GM21576 (cell line): ENCODE results near the gene NPL.

Experiments
- ATAC-seq: cut with Tn5 transposase; IDR thresholded peaks from one replicate; pipeline ENCODE4 v1.9.1; 2021; ENCODE audit warnings: mild to moderate bottlenecking, moderate library complexity; ENCODE audit not compliant: unreplicated experiment

The NPL gene, protein sequence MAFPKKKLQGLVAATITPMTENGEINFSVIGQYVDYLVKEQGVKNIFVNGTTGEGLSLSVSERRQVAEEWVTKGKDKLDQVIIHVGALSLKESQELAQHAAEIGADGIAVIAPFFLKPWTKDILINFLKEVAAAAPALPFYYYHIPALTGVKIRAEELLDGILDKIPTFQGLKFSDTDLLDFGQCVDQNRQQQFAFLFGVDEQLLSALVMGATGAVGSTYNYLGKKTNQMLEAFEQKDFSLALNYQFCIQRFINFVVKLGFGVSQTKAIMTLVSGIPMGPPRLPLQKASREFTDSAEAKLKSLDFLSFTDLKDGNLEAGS

DNA sequence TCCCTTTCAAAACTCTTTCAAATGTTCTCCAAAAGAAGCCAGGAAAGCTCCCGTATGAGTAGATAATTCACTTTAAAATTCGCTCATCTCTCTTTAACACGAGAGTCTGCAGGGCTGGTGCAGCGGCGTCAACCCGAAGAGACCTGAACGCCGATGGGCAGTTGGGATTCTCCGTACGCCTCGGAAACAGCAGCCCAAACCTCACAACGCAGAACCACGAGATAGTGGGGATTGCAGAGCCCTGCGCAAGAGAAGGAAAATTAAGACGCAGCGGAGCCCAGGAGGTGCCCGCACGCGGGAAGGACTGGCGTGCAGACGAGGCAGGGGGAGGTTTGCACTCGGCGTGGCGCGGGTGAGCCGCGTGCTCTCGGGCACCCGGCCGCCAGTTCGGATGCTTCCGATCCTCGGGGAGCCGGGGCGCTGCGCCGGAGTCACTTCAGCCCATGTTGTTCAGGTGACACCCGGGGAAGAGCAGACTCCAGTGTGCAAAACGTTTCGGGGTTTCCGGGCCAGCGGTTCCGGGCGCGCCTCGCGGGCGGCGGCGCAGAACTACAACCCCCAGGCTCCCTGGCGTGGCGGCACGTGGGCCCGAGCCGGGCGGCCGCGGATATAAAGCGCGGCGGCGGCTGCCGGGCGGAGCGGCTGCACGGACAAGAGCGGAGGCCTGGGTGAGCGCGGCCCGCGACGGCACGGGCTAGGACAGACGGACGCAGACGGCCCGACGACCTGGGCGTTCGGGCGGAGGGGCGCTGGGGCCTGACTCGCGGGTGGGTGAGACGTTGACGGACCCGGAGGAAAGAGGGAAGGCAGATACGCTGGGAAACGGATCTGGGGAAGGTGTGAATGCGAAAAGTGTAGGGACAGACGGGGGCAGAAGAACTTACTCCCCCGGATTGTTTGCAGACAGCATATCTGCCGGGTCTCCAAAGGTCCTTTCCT is at the start of gene NPL:
Gene NPL, plus strand, starts transcription at position 636 of the 939 bp plus-strand sequence. CDS start 4,599 bp downstream, outside the sequence.
- peak; percentile 92 for ATAC-seq

DNA sequence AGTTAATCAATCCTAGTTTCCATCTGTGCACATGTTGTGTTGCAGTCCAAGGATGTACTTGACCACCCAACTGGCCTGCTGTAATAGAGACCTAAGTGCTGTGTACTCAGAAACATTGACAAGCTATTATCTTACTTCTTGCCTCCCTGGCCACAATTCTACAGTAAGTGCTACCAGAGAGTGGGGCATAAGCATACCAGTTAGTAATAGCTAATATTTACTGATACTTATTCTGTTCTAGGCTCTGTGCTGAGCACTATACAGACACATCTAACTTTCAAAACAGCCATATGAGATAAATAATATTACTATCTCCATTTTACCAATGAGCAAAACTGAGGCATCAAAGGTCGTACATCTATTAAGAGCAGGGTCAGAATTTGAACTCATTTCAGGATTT is 49.5 kb upstream of the NPL start:
- ATAC-seq, result no peak

DNA sequence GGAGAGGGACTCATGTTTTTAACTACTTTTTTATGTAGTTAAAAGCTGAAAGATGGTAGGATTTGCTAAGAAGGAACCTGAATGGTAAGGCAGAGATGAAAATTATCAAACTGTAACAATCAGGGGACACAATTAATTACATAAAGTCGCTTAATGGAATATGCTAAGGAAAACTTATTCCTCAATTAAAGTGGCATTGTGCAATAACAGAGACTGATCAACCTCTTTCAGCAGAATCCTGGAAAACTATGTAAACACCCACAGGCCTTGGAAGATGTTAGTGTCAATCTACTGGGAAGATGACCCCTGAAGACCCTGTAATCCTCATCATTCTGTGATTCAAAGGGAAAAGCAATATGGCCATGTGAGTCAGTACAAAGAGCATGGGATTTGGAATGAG is 46.8 kb upstream of the NPL start:
- ATAC-seq, result no peak

DNA sequence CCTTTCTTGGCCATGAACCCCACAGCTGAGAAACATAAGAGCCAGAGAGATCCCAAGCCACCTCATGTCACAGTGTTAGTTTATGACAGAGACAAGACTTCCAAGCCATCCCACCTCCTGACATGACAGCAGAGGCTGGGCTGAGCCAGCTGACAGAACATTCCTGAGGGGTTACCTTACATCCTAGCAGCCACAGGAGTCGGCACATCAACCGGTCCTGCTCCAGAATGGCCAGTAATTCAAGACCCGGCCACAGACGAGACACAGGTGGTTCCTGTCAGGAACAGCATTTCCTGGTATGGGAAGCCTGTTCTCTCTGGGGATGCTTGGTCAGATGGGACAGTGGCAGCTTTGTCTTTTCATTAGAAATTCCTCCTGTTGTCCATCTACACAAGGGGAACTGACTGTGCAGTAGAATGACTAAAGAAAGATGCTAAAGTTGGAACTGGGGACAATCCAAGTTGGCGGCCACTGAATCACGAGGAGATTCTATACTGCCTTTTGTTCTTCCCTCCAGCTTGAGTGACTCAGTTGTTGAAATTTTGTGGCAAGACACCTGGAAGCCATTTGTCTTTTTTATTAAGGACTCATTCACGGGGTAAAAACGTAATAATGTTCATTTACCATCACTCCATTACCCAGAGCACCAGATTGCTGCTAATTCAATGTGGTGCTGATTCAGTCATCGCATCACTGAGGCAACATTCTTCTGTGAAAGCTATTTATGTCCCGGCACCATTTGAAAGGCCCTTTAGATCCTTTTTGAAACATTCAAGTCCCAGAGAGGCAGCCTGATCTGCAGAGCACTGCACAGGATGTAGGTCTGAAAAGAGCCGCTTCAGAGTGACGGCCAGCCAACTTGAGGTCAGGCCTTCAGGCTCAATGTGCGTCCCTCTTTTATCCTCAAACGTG is 37.2 kb upstream of the NPL start:
- no peak for ATAC-seq

DNA sequence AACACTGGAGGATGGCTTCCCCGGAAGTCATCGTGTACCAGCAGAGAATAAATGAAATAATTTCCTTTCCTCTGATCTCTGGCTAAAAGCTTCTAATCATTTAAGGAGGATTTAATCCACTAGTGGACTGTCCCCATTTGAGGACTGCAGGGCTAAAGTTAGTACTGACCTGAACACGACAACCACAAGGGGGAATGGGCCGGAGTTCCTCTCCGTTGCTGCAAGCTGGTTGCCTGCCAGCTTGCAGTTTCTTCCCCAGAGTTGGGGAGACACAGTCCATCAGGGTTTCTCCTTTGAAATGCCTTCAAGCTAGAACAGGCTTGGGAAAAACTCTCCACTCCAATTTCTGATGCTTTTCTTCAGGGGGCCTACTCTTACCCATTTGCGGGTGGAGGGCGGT is 35.5 kb upstream of the NPL start:
- no peak for ATAC-seq

DNA sequence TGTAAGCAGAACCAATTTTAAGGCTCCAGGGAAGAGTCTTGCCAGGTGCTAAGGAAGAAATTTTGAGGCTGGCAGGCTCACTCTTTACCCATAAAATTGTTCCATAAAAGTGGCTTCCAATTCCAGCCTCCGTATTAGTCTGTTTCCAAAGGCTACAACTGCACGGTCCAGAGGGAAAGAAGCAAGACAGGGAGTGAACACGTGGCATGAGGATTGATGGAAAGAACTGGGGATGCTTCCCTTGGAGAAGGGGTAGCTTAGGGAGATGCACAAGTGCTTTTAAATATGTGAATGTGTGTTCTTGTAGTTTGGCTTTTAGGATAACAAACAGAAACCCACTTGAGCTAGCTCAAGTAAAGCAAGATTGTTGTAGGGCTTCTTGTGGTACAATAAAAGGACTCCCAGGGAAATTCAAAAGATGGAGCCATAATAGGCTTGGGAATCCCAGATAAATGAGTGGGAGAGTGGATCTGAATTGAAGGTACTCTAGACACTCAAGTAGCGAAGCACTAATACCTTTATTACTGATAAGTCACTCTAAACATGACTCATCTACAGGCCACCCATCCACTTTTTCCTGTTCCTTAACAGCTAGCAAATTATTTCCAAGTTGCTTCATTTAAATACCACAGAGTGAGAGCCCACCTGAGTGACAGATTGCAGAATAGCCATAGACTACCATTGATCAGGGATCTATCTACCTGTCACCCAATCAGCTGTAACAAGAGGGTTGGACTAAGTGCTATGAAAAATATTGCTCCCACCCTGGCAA is 34.8 kb upstream of the NPL start:
- no peak for ATAC-seq

DNA sequence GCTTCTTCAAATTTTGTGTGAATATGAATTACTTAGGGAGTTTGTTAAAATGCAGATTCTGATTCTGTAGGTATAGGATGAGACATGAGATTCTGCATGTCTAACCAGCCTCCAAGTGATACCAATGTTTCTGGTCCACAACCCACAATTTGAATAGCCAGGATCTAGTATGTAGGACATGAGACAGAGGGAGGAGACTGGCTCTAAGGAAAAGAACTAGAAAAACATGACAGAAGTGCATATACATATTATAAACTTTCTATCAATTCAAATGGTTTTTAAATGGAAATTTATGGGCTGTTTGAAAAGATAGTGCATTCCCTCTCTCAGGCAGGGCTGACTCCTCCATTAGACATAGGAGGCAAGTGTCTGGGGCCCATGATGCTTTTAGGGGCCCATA is 33.9 kb upstream of the NPL start:
- ATAC-seq, result no peak

DNA sequence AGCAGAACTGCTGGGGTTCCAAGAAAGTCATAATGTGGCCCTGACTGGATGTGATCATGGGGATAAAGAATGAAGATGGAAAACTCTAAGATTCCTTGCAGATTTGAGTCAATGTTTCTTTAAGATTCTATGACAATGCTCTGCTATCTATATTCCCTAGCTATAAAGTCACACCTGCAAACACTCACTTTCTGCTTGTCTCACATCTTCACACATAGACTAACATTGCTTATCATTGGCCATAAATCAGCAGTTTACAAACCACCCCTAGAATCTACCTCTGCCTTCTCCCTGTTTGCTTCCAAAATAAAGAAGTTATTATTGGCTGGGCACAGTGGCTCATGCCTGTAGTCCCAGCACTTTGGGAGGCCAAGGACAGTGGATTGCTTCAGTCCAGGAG is 33.1 kb upstream of the NPL start:
- no peak for ATAC-seq

DNA sequence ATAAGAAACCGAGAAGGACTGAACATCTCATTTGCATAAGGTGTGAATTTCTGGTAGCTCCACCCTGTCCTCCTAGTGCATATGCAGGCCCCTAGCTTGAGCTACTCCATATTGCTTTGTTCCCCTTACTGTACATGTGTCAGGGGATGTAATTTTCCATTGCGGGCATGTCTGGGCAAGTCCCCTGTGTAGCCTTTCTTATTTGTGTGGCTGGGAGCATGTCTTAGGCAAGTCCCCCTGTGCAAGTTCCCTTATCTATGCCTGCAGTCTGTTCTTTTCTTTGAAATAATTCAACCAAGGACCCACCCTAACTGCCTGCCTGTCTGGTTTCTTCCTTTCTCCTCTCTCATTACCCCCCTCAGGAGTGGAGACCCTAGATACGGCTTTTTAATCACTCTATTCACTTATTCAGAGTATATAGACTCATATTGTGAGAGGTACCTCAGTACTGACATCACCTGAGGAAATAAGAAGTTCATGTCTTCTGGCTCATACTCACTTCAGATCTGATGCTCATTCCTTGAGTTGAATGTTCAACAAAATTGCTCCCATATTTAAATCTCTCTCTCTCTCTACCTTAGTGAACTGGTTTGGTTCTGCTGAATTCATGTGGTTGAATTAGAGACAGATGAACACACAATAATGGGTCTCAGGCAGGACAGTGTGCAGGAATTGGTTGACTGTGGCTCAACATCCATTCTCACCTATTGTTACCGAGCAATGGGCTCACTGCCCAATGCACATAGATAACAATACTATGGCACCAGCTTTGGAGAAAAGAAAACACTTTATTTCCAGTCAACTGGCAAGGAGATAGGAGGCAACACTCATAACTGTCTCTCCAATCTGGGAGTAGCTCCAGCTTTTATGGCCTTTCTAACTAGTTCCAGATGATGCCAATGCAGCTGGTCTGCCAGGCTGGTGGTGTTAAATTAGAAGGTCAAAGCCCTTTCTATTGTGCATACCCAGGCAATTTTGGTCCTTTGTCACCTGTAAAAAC is 27.9 kb upstream of the NPL start:
- ATAC-seq, result no peak

DNA sequence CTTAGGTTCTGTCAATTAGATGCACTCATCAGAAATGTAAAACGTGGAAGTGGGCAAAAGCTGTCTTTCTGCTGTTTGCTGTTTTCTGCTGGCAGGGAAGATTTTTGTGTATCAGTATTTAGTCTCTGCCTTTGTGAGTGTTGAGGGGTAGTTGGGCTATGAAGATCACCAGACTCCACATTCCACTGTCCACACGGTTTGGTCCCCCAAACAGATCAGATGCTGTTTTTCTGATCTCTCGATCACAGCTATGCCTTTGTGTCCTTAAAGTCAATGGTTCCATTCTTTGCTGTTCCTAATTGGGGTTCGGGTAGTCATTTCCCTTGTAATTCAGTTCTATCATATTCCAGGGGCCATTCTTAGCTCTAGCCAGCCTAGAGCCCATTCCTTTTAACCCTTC is 27.0 kb upstream of the NPL start:
- no peak for ATAC-seq

DNA sequence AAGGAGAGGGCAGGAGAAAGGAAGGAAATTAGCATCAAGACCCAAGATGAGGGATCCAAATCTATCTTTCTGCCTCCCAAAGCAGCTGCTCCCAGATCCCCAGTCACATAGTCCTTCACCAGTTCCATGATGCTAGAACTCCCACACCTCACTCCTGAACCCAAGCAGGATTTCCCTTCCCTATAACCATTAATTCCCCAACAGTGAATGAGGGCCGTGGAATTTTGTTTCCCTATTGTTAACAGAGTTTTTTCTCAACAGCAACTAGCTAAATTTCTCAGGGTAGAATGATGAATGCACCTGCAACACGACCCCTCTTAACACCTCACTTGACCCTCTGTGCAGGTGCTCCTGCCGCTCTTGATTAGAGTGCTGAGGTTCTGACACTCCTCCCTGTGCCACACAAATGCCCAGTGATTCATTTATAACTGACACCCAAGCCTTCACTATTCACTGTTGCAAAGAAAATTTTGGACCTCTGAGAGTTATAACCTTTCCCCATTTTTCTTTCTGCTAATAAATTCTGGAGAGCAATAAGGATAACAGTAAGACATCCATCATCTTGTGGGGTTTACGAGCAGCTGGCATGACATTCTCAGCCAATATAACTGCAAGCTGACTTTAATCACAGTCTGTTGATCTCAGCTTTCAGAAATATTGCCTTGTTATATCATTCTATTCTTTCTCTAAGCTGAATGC is 25.4 kb upstream of the NPL start:
- ATAC-seq, result no peak

DNA sequence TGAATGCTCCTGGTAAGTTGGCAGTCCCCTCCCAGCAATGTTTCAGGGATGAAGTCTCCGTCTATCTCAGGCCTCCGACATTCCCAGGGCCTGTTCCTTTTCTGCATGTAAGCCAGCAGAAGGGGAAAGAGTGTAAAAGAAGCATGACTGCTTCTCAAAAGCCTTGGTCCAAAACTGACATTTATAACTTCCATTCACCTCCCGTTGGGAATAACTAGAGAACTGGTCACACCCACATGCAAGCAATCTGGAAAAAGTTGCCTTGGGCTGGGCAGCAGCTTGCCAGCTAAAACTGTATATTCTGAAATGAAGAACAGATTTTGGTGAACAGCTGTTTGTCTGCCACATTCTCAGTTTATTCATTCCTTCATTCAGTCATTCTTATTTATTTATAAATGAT is 24.2 kb upstream of the NPL start:
- ATAC-seq, result no peak

DNA sequence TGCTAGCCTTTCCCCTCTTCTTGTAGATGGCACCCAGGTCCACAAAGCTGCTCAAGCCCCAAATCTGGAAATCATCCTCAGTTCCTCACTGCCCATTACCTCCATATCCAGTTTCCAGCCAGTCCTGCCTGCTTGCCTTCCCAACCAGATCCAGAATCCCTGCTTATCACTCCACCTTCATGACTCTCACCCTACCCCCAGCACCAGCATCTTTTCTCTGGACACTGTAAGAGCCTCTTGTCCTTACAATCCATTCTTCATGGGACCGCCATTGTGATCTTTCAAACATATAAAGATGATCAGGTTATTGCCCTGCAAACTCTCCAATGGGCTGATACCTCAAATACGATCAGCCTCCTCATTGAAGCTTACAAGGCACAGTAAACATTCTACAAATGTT is 23.5 kb upstream of the NPL start:
- no peak for ATAC-seq

DNA sequence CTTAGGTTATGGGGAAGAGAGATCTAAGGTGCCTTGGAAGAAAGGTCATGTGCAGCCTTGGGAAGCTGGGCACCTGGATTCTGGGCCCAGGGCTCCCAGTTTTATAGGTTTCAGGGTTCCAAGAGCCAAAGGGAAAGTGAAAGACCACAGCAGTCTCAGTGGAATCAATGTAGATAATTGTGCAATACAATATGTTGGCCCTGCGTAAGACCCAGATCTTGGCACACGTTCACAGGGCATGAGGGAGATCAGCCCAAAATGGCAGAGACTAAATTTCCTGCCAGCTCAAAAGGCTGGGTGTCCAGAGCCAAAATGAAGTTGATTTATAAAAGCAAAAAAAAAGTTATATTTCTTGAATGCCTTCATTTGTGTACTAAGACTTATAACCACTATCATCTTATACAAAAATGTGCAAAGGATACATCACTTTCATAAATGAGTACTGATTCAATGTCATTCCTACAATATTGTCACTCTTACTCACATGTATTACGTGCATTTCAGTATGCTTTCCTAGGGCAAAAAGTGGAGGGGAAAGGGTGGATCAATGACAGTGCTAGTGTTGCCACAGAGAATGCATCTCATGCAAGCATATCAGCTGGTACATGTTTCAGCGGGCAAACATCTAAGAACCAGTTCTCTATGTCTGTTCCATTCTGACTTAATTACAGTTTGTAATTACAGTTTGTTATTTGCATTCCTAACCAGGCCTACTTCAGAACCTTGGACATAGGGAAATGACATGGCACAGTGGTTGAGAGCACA is 22.5 kb upstream of the NPL start:
- ATAC-seq, result no peak

DNA sequence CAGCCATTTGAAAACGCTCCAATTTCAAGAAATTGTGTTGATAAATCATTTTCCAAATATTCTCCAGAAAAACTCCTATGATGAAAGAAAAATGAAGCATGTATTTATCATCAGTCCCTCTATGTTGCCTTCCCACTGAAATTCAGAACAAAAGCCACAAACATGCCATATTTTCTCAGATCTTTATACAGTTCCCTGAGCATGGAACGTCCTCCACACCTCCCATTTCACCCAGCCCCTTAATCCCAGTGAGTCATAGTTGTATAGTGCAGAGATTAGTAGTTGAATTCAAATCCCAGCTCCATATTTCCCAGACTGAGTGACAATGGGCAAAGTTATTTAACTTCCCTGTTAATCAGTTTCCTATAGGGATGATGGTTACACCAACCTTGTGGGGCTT is 20.6 kb upstream of the NPL start:
- ATAC-seq, result no peak

DNA sequence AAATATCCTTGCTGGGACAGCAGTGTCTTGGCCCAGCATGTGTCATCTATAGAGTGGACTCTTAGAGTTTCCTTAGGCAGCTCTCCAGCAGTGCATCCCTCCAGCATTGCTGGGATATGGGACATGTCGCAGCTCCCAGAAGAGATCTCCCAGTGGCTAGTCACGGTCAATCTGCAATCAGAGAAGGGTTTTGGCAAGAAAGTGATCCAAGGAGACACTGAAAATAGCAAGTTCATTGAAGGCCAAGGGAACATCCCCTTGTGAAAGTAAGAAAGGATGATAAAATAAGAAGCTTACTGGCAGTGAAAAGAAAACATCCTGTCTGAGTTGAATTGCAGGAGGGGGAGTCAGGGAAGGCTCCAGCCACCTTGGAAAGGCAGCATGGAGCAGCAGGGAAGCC is 19.3 kb upstream of the NPL start:
- ATAC-seq, result no peak

DNA sequence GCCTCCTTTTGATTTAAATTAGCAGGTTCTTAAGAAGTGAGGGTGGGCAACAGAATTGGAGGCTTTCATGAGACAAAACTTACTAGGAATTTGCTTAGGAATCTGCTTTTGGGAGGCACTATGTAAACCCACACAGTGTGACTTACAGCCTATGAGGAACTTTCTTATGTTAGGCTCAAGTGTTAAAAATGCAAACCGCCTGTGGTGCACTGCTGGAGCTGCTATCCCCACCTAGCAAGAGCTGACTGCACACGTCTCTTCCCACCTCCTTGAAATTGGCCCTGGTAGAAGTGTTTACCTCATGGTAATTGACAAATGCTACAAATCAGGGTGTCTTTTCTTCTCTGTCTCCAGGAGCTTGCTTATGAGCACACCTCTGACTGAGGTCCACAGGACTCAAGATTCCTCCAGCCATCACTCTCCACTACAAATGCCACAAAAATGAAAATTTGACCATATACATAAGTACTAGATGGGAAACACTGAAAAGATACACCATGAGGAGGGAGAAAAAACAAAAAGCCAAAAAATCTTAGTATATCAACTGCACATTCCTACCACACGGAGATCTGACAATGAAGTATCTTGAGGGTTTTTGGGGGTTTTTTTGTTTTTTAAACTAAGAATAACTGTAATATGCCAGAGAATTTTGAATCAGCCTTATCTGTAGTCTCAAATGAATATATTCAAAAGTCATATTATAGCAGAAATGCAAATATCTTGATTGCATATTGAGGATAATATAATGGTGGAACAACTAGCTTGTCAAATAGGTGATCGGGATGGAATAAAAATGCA is 18.2 kb upstream of the NPL start:
- no peak for ATAC-seq
